ENCODE data around the gene CYP11A1. TPM values are rescaled to one million over a fixed set of nuclear protein-coding genes. Genes with fewer than 3 reads are reported as not detected.

Gene CYP11A1
- total RNA-seq, 1 experiment from 2014 or later, result 1.7 TPM

GRCh38 chr15:74314795-74315438, 52.5 kb downstream of the CYP11A1 start:
- no peaks in the 10 kb centered on the region for H3K79me1 ChIP-seq (ENCODE audit: insufficient read depth, low read depth, low read length, poor library complexity, severe bottlenecking)
- Mint-ChIP-seq H3K9me3 (no peaks in the 10 kb centered on the region), H3K27ac (no peak overlapping the region), H3K27me3 (ENCODE audit: low read depth) (peaks cover 12% of the 10 kb centered on the region), H3K4me3 (no peak overlapping the region; a peak in 1 of 5 replicates), H3K4me1 (peaks cover 29 to 64% of the 10 kb centered on the region in 2 experiments), H3K36me3 (ENCODE audit: insufficient read depth in 1 of 3, low read depth in 3 of 3) (no peaks in the 10 kb centered on the region)
- no peak for TF ChIP-seq CTCF (conservative IDR thresholded peaks at IDR 0.05)
- H3K4me2 ChIP-seq (ENCODE audit: insufficient read depth, insufficient read length, low read length), result no peak overlapping the region
- no peak overlapping the region for H4K91ac ChIP-seq (ENCODE audit: insufficient read length, low read depth, low read length)
- no peak overlapping the region for H4K5ac ChIP-seq (ENCODE audit: insufficient read length, low read depth, low read length)
- no peak overlapping the region for H2BK5ac ChIP-seq (ENCODE audit: insufficient read length, low read length)
- DNase-seq, result no peak
- no peak overlapping the region for H3K56ac ChIP-seq (ENCODE audit: insufficient read length, low read depth, low read length)
- no peak overlapping the region for H3K14ac ChIP-seq (ENCODE audit: insufficient read depth, low read length)
- H3K23me2 ChIP-seq (ENCODE audit: insufficient read length, low read depth, low read length, poor library complexity, severe bottlenecking), result no peaks in the 10 kb centered on the region
- no peak overlapping the region for H3K23ac ChIP-seq (ENCODE audit: insufficient read length, low read depth, low read length)
- no peaks in the 10 kb centered on the region for H3K27me3 ChIP-seq (ENCODE audit: insufficient read depth, low read length)
- no peak overlapping the region for H2AFZ ChIP-seq (ENCODE audit: low read length)
- H3K9me3 ChIP-seq (ENCODE audit: control insufficient read depth, low read depth, low read length), result no peaks in the 10 kb centered on the region
- no peaks in the 10 kb centered on the region for H4K20me1 ChIP-seq (ENCODE audit: control insufficient read depth, insufficient read depth, insufficient read length)
- no peaks in the 10 kb centered on the region; the same call in 1 of the 2 replicates for H3K4me1 ChIP-seq (ENCODE audit: insufficient read depth, low read length)
- H4K8ac ChIP-seq (replicated peaks; ENCODE audit: insufficient read length, low read depth, low read length), result no peak overlapping the region
- H3T11ph ChIP-seq (ENCODE audit: low read length), result no peak overlapping the region
- H2BK12ac ChIP-seq (ENCODE audit: insufficient read length, low read depth, low read length), result no peak overlapping the region
- no peaks in the 10 kb centered on the region for H3K79me2 ChIP-seq (ENCODE audit: insufficient read depth, low read length)
- no peak overlapping the region for H2BK120ac ChIP-seq (ENCODE audit: low read depth, low read length, poor library complexity, severe bottlenecking)
- H2BK20ac ChIP-seq (ENCODE audit: low read depth, low read length, poor library complexity, severe bottlenecking), result no peak overlapping the region
- H2AK5ac ChIP-seq (ENCODE audit: insufficient read length, low read length), result no peak overlapping the region
- WGBS (ENCODE audit: extremely low coverage, insufficient read length, low lambda C conversion rate), result no CpG with 5 or more reads among the region's 13 CpGs
- H3K9ac ChIP-seq (ENCODE audit: extremely low read depth, insufficient read length, low read length), result no peak overlapping the region
- no peak overlapping the region for H3K4ac ChIP-seq (ENCODE audit: low read depth, low read length)
- H3K27ac ChIP-seq (ENCODE audit: insufficient read length, low read depth, low read length), result no peak overlapping the region
- H2BK15ac ChIP-seq (ENCODE audit: low read depth, low read length), result no peak overlapping the region
- H3K18ac ChIP-seq (ENCODE audit: insufficient read length, low read depth, low read length), result no peak overlapping the region
